Kidney (tissue), 14 donors: Measurements from ENCODE around the gene MTREX. TPM values are rescaled to one million over a fixed set of nuclear protein-coding genes. Genes with fewer than 3 reads are reported as not detected.

Source experiments
- DNase-seq, 5 donors: peaks; one replicate each; pipeline ENCODE4 v3.0.0-alpha.2; 2013 to 2020
- FAIRE-seq: peaks from 2 replicates; lab custom pipeline; 2012; peaks lifted over from hg19 to GRCh38; lab: Jason Lieb, UNC
- H3K27ac ChIP-seq, 2 donors: one replicate each; pipeline ENCODE4 v1.7.0; 2013; ENCODE audit warnings: low read depth in 2 of 2, low read length in 2 of 2, inconsistent platforms in 1 of 2
- H3K27me3 ChIP-seq: one replicate; pipeline ENCODE4 v1.7.1; 2013; ENCODE audit warnings: low read length, inconsistent platforms; ENCODE audit not compliant: control insufficient read depth, insufficient read depth
- H3K36me3 ChIP-seq, 3 donors: one replicate each; pipeline versions ENCODE4 v1.7.0 to v1.7.1; 2013; ENCODE audit warnings: low read length in 3 of 3, control low read depth in 1 of 3, inconsistent platforms in 1 of 3; ENCODE audit not compliant: insufficient read depth in 3 of 3, control insufficient read depth in 2 of 3
- H3K4me1 ChIP-seq, 3 donors: one replicate each; pipeline versions ENCODE4 v1.7.0 to v1.7.1; 2013; ENCODE audit warnings: low read length in 3 of 3, inconsistent platforms in 1 of 3, low read depth in 1 of 3; ENCODE audit not compliant: control insufficient read depth in 2 of 3, insufficient read depth in 2 of 3
- H3K4me3 ChIP-seq, 3 donors: one replicate each; pipeline versions ENCODE4 v1.7.0 to v1.8.1; 2013; ENCODE audit warnings: low read length in 3 of 3, control low read depth in 1 of 3, inconsistent platforms in 1 of 3
- H3K9ac ChIP-seq, 3 donors: one replicate each; pipeline versions ENCODE4 v1.7.0 to v1.7.1; 2013; ENCODE audit warnings: low read length in 3 of 3, control low read depth in 1 of 3, inconsistent platforms in 1 of 3
- H3K9me3 ChIP-seq, 3 donors: one replicate each; pipeline versions ENCODE4 v1.7.0 to v1.7.1; 2013; ENCODE audit warnings: low read length in 3 of 3, control low read depth in 1 of 3, inconsistent platforms in 1 of 3; ENCODE audit not compliant: control insufficient read depth in 2 of 3, insufficient read depth in 1 of 3
- CTCF ChIP-seq: IDR thresholded peaks from 3 replicates; pipeline ENCODE4 v1.5.1; 2012; ENCODE audit warnings: mild to moderate bottlenecking, moderate library complexity, borderline replicate concordance; ENCODE audit not compliant: insufficient read depth; ENCODE audit errors: extremely low read depth
- intact Hi-C: fragments of 100-400 bp; cut with DNase I; formaldehyde crosslinking; loops from one replicate; pipeline ENCODE4 v1.11.1; 2022
- polyA plus RNA-seq: library from polyadenylated mRNA; stranded (reverse); fragments of 350-450 nt; fragmentation: Illumina TruSeq; extraction: RNeasy Lipid Tissue Mini Kit (QIAGEN cat#74804); gene quantifications from one replicate; pipeline ENCODE4 v1.2.3, GENCODE V29; 2014; ENCODE audit warnings: low read depth, low replicate concordance; ENCODE audit not compliant: insufficient read depth
- total RNA-seq: library from RNA; stranded (reverse); fragmentation: NEBNext Ultra II Directional; extraction: Animal tissue kit (Norgen Biotek cat#: 25700); gene quantifications from one replicate; pipeline ENCODE4 v1.2.1, GENCODE V29; 2021
- donor health status: control.
- donor health status: control.
- donor health status: control.
- donor health status: control.
- donor health status: control.
- donor health status: DM: yes; HTN: yes; CAD: no.
- donor health status: Normal renal cell carcinoma (clear cell type).

MTREX gene
- total and polyA plus RNA-seq, 2 donors from 2014 or later: 19.3 to 69.7 TPM

GRCh38 chr5:55441954-55442353 lies 134.2 kb downstream of the MTREX start:
- H3K27ac ChIP-seq: no peak overlapping the region

GRCh38 chr5:55445791-55446190 lies 138.0 kb downstream of the MTREX start:
- H3K9ac ChIP-seq: no peak overlapping the region
- intact Hi-C loops: no loop called here
- peaks cover 0 to 5% (median 0%) of the 10 kb centered on the region in 3 donors for H3K4me1 ChIP-seq
- TF ChIP-seq CTCF: no peak
- H3K27ac ChIP-seq: no peak overlapping the region
- H3K27me3 ChIP-seq: no peaks in the 10 kb centered on the region
- H3K9me3 ChIP-seq: no peaks in the 10 kb centered on the region
- DNase-seq: no peak
- H3K36me3 ChIP-seq: peaks cover 2 to 12% (median 8%) of the 10 kb centered on the region in 3 donors
- FAIRE-seq: no peak
- H3K4me3 ChIP-seq: no peak overlapping the region

More at GRCh38 chr5:55441954-55442353, 134.2 kb downstream of the MTREX start:
- DNase-seq (no peak), FAIRE-seq (no peak)
- TF ChIP-seq CTCF: no peak
- intact Hi-C loops: no loop called here
- Histone ChIP-seq H3K4me3 (no peak overlapping the region), H3K9me3 (no peaks in the 10 kb centered on the region), H3K4me1 (peaks cover 10 to 20% (median 17%) of the 10 kb centered on the region in 3 donors), H3K9ac (no peak overlapping the region), H3K36me3 (peaks cover 2 to 8% (median 4%) of the 10 kb centered on the region in 3 donors), H3K27me3 (no peaks in the 10 kb centered on the region)

GRCh38 chr5:55446640-55447351 lies 139.0 kb downstream of the MTREX start:
- FAIRE-seq (no peak), DNase-seq (peak in 1 of 5 donors; percentile 32)
- Histone ChIP-seq H3K27ac (no peak overlapping the region), H3K36me3 (peaks cover 0 to 7% (median 0%) of the 10 kb centered on the region in 3 donors), H3K4me3 (no peak overlapping the region), H3K9me3 (no peaks in the 10 kb centered on the region), H3K27me3 (no peaks in the 10 kb centered on the region), H3K9ac (no peak overlapping the region), H3K4me1 (peaks cover 0 to 2% (median 0%) of the 10 kb centered on the region in 3 donors)
- intact Hi-C loops: no loop called here
- TF ChIP-seq CTCF: no peak
